ENCODE results near the gene CAMK2G.
"Not testable (repeated sequence)": the region's sequence is repeated elsewhere in the genome, so short reads cannot be mapped to it uniquely, and the experiment has no call there.

The CAMK2G gene

DNA sequence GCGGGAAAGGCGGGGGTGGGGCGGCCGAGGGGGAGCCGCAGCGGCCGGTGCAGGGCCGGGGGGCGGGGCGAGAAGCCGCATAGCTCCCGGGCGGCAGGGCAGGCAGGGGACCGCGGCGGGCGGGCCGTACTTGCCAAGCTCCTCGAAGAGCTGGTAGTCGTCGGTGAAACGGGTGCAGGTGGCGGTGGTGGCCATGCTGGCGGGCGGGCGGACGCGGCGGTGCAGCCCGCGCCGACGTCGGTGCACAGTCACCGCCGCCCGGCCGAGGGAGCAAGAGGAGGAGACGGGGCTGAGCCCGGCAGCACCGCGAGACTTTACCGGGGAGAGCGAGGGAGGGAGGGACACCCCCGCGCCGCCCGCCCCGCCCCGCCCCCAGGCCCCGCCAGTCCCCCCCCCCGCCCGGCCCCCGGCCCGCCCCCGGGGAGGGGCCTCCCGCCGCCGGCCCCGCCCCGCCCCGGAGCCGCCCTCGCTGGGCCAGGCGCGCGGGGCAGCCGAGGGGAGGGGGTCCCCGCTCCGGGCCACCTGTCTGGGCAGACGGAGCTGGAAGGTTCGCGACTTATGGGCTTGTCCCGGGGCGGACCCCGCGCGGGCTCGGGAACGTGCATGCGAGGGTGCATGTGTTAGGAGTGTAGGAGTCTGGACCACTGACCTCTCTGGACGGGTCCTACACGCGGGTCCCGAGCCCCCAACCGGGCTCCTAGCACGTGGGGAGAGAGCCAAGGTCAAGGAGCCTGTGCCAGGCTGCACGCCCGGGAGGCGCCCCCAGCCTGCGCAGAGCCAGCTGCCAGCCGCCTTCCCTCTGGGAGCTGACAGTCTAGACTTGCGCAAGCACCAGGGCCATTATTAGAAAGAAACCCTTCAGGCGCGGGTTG lies at the start of gene CAMK2G:
Gene CAMK2G, minus strand, starts transcription at position 289 of the 872 bp plus-strand sequence. Its CDS starts 94 bp downstream, at position 195.
- peak; percentile 69 to 79 for DNase-seq (ENCODE audit: low read depth in 2 of 2)

DNA sequence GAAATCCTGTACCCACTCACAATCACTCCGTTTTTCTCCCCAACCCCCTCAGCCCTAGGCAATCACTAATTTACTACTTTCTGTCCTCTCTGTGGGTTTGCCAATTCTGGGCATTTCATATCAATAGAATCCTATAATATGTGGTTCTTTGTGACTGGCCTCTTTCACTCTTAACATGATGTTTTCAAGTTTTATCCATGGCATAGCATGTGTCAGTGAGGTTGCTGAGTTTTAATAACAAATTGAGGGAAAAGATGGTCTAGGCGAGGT lies 48.4 kb upstream of the CAMK2G start:
- DNase-seq (ENCODE audit: low read depth in 2 of 2): no peak

GRCh38 chr10:73922007-73922863 lies 47.9 kb upstream of the CAMK2G start:
- DNase-seq (ENCODE audit: low read depth in 2 of 2): no peak

DNA sequence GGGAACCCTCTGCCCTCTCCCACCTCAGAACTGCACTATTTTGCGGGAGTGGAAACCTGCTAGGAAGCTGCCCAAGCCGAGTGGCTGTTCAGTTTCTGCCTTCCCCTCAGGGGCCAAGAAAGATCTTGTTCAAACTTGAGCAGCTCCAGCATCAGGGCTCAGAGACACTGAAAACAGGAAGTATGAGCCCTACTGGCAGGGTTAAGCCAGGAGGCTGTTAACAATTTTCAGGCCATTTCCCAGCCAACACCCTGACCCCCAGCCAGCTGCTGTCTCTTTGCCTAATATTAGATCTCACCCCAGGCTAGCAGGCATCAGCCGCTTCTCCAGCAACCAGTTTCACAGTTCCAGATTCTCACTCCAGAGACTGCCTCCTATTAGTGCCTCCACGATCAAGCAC lies 45.7 kb upstream of the CAMK2G start:
- no peak for DNase-seq (ENCODE audit: low read depth in 2 of 2)

GRCh38 chr10:73919481-73919880 lies 45.1 kb upstream of the CAMK2G start:
- not testable (repeated sequence) for DNase-seq (ENCODE audit: low read depth in 2 of 2)

DNA sequence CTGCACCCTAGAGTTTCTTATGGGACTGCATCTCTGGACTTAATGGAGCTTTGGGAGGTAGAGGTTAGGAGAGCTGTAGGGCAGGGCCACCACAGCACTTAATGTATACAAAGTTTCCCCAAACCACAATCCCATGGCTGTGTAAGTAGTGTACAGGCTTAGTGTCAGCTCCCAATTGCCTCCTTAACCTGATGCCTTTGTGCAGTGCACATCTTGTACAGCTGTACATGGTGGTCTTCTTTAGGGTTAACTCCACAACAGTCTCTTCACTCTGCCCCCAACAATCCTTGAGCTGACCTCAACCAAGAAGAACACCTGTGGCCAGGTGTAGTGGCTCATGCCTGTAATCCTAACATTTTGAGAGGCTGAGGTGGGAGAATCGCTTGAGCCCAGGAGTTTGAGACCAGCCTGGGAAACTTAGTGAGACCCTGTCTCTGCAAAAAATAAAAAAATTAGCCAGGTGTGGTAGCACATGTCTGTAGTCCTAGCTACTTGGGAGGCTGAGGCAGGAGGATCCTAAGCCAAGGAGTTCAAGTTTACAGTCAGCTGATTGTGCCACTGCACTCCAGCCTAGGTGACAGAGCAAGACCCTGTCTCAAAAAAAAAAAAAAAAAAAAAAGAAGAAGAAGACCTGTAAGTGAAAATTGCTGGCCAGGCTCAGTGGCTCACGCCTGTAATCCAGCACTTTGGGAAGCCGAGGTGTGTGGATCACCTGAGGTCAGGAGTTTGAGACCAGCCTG lies 43.4 kb upstream of the CAMK2G start:
- no peak for DNase-seq (ENCODE audit: low read depth in 2 of 2)

GRCh38 chr10:73916761-73917470 lies 42.6 kb upstream of the CAMK2G start:
- DNase-seq (ENCODE audit: low read depth in 2 of 2): no peak

DNA sequence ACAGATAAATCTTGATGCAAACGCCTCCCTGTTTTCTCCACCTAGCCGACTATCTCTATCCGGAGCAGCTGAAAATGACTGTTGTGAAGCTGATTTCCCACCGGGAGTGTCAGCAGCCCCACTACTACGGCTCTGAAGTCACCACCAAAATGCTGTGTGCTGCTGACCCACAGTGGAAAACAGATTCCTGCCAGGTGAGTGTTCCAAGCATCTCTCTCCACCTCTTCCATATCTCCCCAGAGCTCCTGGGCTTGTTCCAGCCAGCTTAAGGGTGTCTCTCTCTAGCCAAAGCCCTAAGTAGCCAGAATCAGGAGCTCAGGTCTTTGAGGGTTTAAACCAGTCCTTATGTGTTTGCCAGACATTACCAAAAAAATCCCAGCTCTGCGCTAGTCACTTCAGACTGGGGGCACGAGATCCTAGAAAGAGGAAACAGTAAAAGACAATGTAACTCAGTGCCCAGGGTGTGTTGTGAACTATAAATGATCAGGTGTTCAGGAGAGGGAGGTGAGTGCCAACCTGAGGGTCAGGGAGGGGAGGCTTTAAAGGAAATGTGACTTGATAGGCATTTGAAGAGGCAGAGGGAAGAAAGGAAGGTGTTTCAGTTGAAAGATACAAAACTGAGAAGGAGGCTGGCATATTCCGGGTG lies 41.0 kb upstream of the CAMK2G start:
- DNase-seq (ENCODE audit: low read depth in 2 of 2): no peak

DNA sequence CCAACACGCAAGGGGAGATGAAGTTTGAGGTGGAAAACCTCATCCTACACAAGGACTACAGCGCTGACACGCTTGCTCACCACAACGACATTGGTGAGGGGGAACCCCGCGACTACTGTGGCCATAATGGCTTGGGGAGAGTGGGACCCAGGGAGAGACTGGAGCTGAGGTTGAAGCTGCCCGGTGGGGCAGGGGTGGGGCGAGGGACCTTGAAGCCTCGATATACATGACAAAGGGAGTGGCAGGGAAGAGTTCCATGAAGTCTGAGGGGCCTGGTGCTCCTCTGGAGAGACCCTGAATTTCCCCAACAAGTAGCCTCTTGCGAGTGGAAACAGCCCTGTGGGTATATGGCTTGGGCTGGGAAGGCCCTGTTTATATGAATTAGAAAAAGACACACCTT lies 39.7 kb upstream of the CAMK2G start:
- no peak for DNase-seq (ENCODE audit: low read depth in 2 of 2)

GRCh38 chr10:73911553-73912004 lies 37.2 kb upstream of the CAMK2G start:
- DNase-seq (ENCODE audit: low read depth in 2 of 2): no peak

DNA sequence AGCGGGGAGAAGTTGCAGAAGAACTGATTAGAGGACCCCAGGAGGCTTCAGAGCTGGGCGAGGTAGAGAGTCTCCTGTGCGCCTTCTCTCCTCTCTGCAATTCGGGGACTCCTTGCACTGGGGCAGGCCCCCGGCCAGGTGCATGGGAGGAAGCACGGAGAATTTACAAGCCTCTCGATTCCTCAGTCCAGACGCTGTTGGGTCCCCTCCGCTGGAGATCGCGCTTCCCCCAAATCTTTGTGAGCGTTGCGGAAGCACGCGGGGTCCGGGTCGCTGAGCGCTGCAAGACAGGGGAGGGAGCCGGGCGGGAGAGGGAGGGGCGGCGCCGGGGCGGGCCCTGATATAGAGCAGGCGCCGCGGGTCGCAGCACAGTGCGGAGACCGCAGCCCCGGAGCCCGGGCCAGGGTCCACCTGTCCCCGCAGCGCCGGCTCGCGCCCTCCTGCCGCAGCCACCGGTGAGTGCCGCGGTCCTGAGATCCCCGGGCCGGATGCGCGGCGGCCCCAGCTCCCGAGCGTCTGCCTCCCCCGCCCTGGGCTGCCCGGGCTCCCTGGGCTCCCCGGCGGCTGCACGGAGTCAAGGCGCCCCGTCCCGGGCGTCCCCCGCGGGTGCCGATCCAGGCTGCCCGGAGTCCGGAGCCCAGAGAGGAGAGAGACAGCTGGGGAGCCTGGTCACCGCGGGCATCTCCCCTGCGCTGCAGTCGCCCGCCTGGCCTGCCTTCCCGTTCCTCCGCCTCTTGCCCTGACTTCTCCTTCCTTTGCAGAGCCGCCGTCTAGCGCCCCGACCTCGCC lies 36.6 kb upstream of the CAMK2G start, which contains the start of gene PLAU:
Gene PLAU, plus strand, starts transcription at position 369 of the 789 bp plus-strand sequence. CDS start 424 bp downstream, outside the sequence.
- peak in 1 of 2 donors; percentile 43 for DNase-seq (ENCODE audit: low read depth in 2 of 2)

DNA sequence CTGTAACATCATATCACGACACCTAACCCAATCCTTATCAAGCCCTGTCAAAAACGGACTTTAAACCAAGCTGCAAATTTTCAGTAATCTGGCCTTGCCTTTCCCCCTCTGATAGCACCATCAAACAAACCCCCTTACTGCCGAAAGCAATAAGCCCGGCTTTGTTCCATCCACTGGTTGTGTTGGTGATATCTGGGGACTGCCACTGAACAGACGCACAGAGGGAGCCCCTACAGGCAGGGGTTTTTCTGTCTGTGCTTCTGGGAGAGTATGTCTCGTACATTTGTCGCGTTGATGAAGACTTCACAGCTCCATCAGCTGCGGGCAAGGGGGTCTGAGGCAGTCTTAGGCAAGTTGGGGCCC lies 36.0 kb upstream of the CAMK2G start:
- DNase-seq (ENCODE audit: low read depth in 2 of 2): no peak

GRCh38 chr10:73909540-73910115 lies 35.3 kb upstream of the CAMK2G start:
- no peak for DNase-seq (ENCODE audit: low read depth in 2 of 2)

DNA sequence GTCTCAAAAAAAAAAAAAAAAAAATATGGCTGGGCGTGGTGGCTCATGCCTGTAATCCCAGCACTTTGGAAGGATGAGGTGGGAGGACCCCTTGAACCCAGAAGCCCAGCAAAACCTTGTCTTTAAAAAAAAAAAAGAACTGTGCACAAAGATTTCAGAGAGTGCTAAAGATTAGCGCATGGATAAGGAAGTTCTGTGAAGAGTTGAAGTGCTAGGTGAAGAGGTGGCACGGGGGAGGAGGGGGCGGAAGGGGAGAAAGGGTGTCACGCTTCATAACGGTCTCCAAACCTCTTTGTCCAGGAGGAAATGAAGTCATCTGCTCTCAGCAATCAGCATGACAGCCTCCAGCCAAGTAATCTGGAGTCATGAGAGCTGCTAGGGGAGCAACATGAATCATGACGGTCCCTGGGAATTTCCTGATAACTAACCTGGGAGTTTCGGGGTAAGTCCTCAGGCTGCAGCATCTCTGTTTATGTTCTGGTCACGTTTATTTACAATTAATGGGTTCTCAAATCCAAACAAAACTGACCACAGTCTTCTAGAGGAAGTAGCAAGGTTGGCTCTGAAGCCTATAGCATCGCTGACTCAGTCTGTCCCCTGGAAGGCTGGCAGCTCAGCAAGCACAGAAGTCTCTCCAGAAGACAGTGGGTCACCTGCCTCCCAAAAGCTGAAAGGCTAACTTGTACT lies 34.6 kb upstream of the CAMK2G start:
- DNase-seq (ENCODE audit: low read depth in 2 of 2): peak; percentile 78 to 80

- DNase-seq (ENCODE audit: low read depth in 2 of 2): no peak
Observed at GRCh38 chr10:73907841-73908517, 33.6 kb upstream of the CAMK2G start.

GRCh38 chr10:73906524-73907447 lies 32.4 kb upstream of the CAMK2G start:
- DNase-seq (ENCODE audit: low read depth in 2 of 2): no peak

GRCh38 chr10:73905256-73906020 lies 31.1 kb upstream of the CAMK2G start:
- no peak for DNase-seq (ENCODE audit: low read depth in 2 of 2)
